GM21528 (cell line): ENCODE results near the gene FSD2.
"Not testable (repeated sequence)": the region's sequence is repeated elsewhere in the genome, so short reads cannot be mapped to it uniquely, and the experiment has no call there.

Source experiments
- ATAC-seq: cut with Tn5 transposase; IDR thresholded peaks from one replicate; pipeline ENCODE4 v1.9.1; 2021; ENCODE audit warnings: mild to moderate bottlenecking, moderate library complexity; ENCODE audit not compliant: unreplicated experiment, low FRiP score

Gene FSD2

DNA sequence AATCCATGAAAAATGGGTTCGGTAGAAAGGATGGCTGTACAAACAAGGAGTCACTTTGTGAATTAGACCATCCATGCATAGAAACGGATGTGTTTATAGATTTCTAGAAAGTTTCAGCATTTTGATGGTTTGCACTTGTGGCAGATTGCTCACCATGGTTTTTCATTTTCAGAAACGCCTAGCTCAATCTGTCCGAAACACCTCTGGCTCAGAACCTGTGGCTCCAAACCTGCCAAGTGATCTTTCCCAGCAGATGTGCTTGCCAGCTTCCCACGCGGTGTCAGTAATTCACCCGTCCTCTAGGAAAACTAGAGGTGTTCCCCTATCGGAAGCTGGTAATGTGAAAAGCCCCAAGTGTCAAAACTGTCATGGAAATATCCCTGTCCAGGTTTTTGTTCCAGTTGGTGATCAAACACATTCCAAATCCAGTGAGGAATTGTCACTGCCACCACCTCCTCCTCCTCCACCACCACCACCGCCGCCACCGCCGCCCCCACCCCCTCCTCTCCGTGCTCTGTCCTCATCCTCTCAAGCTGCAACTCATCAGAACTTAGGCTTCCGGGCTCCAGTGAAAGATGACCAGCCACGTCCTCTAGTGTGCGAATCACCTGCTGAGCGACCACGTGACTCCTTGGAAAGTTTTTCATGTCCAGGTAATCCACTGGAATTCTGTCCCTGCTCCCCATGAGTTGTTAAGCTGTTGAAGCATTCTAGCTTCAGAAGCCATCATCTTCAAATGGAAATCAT is 24.7 kb upstream of the FSD2 start:
- ATAC-seq, result no peak

DNA sequence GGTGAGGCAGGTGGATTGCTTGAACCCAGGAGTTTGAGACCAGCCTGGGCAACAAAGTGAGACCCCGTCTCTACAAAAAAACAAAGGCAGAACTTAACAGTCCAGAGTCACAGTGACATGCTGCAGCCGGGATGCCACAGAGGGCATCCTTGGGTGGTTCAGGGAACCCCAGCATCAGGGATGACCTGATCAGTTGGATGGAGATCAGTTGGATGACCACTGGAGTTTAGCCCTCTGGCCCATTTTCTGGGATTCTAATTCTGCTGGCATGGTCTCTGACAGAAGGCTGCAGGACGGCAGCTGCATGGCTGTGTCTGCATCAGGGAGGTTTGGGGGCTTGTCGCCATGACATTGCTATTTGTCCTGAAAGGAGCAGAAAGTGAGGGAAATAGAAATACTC is 23.4 kb upstream of the FSD2 start:
- ATAC-seq, result no peak

DNA sequence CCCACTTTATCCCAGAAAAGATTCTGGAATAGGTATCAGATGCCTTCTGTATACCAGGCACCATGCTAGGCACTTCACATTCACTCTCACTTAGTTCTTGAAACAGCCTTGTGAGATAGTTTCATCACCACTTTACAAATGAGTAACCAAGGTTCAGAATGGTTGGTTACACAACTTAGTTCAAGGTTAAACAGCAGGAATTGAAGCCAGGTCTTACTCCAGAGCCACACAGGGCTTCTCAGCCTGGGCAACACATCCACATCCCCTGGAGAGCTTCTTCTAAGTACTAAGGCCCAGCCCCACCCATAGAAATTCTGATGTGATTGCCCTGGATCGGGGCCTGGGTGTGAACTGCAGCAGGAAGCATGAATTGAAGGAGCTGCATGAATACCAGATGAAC is 22.2 kb upstream of the FSD2 start:
- ATAC-seq, result no peak

DNA sequence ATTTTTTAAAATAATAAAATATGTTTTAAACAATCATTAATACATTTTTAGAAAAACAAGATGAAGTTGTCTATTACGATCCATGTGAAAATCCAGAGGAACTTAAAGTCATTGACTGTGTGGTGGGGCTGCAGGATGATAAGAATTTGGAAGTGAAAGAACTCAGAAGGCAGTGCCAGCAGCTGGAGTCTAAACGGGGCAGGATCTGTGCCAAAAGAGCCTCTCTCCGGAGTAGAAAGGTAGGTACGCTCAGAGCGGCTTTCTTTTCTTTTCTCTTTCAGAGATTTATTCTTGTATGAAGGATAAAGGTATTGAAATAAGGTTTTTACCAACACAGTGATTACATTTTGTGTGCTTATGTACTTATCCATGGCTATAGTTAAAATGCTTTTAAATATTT is 17.2 kb upstream of the FSD2 start:
- no peak for ATAC-seq

DNA sequence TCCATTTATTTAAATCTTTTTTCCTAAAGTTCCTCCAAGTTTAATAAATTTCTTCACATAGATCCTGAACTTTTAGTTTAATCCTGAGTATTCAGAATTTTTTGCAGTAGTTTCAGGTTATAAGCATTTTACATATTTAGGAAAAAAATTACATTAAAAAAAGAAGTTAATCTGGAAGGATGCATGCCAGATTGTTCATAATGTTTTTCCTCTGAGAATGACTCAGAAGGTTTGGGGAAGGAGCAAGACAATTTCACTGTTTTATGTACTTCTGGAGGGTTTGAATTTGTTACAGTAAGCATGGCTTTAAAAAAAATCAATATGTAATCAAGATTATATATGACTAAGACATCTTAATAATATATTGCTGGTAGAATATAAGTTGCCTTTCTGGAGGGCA is 16.0 kb upstream of the FSD2 start:
- ATAC-seq, result not testable (repeated sequence)

DNA sequence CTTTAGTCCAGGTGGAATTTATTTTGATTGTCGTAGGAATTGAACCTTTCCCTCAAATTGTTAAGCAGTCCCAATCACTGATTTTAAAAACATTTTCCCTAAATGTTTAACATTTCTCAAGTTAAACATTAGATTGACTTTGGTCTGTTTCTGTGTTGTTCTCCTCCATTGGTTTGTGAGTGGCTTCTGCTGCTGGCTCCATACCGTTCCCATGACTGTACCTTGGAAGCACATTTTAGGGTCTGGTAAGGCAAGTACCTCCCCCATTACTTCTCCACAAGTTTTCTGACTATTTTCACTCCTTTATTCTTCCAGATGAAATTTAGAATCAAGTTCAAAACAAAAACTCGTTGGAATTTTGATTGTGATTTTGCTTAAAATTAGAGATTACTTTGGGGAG is 15.5 kb upstream of the FSD2 start:
- not testable (repeated sequence) for ATAC-seq

DNA sequence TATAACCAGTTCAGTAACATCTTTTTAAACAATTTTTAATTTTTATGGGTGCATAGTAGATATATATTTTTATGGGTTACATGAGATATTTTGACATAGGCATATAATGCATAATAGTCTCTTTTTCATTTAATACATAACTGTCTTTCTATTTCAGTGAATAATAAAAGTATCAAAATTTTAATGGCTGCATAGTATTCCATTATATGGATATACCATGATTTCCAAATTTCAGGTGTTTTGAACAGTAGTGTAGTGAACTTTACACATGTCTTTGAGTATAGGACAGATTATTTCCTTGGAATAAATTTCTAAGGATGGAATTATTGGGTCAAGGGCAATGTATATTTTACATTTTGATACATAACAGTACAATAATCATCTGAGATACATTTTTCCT is 14.3 kb upstream of the FSD2 start:
- no peak for ATAC-seq

DNA sequence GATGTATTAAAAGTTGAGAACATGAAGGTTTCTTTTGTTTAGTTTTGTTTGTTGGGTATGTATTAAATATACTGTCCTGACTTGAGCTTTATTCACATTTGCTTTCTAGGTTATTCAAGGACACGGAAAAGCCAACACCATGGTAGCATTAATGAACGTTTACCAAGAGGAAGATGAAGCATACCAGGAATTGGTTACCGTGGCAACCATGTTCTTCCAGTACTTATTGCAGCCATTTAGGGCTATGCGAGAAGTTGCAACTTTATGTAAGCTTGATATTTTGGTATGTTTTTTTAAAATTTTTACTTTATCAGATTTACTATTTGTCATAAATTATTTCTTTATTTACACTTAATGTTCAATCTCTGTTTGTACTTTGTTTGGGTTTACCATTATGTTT is 7.1 kb upstream of the FSD2 start:
- ATAC-seq, result no peak

DNA sequence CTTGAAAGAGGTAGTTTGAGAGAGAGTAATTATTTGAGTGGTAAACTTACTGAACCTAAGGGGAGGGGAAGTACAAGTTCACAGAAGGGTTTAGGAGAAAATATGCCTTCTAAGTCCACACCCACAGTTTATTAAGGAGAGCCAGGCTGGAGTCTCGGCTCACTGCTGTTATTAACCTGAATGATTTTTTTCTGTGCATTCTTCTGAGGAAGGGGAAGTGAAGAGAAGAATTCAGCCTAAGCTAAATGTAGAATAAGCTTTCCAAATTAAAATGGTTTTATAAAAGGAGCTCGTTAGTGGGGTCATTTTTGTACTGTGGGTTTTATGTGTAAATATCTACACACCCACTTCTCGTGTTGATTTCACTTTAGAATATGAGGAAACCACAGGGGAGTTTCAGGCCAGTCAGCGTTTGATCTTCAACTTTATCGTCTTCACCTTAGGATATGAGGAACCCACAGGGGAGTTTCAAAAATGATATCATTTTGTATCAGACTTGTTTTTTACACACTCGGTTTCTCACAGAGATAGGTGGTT is 5.1 kb upstream of the FSD2 start:
- no peak for ATAC-seq

DNA sequence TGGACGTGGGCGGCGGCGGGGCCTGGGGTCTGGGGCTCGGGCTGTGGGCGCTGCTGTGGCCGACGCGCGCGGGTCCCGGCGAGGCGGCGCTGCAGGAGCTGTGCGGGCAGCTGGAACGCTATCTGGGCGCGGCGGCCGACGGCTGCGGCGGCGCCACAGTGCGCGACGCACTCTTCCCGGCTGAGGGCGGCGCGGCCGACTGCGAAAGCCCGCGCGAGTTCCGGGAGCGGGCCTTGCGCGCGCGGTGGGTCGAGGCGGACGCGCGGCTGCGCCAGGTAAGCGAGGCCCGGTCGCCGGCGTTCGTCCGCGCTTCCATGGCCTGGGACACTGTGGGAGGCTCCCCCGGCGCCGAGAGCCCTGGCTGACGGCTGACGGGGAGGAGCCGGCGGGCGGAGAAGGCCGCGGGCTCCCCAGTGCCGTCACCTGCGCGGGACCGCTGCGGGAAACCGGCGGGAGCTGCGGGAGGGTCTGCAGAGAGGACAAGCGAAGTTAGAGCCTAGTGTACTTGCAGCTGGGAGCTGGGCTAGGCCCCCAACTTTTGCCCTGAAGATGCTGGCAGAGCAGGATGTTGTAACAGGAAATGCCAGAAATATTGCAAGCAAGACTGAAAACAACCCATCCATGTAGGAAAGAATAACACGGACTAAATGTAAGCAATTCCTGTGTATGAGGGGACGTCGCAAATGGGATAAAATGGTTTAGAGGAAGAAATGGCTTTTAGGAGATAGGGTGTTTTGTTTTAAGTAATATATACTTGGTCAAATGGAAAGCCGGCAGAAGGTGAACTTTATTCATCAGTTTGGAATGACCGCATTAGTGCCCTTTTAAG is 4.4 kb upstream of the FSD2 start:
- peak; percentile 25 for ATAC-seq

DNA sequence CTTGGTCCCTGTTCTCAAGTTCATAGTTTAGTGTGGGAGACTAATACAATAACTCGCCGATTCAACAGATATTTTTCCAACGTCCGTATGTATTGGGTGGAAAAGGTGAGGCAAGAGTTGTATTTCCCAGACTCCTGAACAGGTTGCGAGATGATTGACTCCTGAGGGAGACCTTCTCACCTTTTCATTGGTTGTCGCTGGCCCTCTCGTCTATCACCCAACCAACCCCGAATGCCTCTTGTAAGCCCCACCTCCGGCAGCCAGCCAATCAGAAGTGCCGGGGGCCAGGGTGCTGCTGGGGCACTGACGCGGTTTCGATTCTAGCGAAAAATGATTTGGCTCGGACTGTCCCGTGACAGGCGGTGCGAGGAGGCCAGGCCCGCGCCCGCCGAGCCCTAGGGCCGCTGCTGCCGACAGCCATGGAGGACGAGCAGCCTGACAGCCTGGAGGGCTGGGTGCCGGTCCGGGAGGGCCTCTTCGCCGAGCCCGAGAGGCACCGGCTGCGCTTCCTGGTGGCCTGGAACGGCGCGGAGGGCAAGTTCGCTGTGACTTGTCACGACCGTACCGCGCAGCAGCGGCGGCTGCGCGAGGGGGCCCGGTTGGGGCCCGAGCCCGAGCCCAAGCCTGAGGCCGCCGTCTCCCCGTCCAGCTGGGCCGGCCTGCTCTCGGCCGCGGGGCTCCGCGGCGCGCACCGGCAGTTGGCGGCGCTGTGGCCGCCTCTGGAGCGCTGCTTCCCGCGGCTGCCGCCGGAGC is 3.6 kb upstream of the FSD2 start, which contains the start of gene WHAMM:
Gene WHAMM (plus strand): TSS at position 321 of the 753 bp plus-strand sequence. CDS start 99 bp downstream, at position 420.
- peak; percentile 82 for ATAC-seq

DNA sequence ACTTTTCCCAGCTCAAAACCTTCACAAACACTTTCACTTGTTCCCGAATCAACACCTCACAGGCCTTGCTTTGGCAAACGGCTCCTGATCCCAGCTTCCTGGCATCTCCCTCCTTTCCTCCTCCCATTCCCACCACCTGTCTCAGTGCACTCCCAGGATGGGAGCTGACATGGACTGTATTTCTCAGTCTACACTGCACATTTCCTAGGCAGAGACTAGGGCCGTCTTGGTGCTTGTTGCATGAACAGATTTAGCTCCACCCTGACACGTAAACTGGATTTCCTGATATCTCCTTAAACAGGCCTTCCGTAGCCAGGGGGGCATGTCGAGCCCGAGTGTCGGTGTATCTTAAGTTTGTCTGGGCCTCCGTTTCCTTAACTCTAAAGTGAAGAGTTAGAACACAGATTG is 2.8 kb upstream of the FSD2 start:
- no peak for ATAC-seq

DNA sequence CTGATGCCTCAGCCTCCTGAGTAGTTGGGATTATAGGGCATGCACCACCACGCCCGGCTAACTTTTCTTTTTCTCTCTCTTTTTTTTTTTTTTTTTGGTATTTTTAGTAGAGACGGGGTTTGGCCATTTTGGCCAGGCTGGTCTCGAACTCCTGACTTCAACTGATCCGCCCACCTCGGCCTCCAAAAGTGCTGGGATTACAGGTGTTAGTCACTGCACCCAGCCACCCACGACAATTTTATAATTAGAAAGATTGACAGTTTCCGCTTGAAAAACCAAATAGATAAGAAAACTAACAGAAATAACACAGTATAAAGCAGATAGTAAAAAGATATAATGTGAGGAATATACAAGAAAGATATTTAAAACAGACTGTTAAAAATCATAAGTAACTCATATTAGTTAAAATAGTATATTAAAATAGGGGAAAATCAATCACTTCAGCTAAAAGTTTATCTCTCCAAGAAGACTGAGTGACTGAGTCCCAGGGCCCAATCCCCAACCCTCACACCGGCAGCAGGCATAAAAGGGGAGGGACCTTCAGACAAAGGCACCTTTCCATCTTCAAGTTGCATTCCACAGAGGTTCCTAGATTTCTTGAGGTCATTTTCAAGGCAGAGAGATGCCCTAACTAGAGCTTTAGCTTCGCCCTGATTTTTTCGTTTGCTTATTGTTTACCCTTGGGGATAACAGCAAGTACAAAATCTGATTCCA is 2.2 kb upstream of the FSD2 start:
- no peak for ATAC-seq

DNA sequence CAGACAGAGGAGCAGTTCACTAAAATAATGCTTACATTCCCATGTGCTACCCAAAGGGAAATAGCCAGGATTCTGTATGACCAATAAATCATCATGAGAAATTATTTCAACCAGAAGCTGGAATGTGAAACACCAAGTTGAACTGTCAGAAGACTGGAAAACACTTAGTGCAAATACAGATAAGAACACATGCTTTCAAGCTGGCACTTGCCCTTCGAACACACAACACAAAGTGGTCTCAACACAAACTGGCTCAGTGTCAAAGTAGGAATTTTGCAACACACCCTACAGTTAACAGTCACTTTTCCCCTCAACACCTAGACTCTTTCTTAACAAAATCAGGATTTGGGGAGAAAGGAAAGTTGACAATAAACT is 1.3 kb downstream of the FSD2 start:
- no peak for ATAC-seq

DNA sequence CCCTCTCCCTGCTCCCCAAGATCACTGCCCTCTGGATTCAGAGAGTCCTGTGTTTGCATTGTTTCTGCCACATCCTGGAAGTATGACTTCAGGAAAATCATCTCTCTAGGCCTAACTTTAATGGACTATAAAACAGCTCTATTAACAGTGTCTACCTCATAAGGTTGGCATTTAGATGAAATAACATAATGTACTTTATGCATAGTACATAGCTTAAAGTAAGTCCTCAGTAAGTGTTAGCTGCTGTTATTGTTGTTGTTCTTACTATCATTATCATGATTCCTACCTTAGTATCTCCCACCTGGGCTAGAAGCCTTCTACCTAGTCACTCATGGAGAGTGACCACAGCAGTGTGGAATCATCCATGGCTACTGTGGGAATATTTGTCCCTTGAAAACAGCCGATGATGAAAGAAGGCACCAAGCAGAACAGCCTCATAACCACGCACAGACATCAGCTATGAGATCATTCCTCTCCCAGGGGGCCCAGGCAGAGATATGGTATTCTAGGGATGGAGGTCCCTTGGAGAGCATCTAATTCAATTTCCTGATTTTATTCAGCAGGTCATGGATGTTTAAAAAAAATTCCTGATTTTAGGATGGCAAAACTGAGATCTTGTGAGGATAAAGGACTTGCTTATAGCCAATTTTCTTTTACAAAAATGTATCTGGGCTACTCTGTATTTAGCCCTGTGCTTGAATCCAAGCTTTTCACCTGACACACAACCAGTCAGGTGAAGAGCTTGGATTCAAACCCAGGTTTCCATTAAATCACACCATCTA is 1.9 kb downstream of the FSD2 start:
- no peak for ATAC-seq

DNA sequence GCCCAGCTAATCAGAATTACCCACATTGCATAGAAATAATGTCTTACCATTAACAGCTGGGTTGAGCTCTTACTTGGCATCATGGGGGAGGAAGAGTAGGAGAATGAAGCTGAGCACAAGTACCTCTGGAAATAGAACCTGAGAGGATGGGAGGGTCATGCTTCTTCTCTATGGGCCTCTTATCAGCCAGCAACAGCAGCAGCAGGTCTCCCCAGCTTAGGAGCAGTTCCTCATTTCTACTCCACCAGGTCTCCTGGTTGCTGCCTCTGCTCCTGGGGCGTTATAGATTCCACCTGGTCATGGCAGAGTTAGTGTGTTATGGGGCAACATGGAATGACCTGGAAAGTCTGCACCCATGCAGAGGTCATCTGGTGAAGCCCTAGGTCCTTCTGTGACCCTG is 3.4 kb downstream of the FSD2 start:
- no peak for ATAC-seq

DNA sequence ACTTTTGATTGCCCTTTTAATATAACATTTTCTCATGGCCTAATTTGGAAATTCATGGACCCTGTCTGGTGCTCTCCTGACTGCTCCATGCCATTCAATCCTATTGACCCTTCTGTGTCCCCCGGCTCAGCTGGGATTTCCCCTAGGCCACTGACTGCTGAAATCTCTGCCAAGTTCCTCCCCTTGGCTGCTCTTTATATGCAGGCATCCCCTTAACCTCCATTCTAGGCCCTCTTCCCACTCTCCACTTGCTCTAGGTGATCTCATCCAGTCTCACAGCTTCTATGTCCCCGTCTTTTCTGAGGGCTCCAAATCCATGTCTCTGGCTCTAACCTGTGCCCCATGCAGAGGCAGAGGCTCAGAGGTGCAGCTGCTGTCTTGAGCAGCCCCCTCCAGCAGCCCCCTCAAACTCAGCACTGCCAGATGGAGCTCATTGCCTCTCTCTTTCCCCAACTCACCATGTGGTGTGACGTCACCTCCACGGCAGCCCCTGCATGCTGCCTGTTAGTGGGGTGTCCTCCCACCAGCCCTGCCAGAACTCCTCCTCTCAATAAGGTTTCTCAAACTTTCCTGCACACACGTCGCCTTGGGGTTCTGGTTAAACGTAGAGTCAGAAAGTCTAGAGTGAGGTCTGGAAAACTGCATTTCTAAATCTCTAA is 6.6 kb downstream of the FSD2 start:
- no peak for ATAC-seq

DNA sequence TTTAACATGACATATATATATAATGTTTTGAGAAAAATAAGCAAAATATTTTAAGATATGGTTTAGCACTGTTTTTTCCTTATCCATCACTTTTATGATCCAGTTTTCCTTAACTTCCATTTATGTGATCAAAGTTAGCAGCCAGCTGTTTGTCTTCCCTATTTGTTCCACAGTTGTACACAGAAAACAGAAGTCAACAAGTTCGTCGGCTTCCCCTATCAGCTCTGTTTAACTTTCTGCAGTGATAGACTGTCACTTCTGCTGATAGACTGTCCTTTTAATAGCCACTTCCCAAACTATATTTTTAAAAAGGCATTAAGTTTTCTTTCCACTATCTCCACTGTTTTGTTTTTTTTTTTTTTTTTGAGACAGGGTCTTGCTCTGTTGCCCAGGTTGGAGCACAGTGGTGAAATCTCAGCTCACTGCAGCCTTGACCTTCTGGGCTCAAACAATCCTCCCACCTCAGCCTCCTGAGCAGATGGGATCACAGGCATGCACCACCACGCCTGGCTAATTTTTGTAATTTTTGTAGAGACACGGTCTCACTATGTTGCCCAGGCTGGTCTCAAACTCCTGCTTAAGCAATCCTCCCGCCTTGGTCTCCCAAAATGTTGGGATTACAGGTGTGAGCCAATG is 7.2 kb downstream of the FSD2 start:
- ATAC-seq, result no peak

DNA sequence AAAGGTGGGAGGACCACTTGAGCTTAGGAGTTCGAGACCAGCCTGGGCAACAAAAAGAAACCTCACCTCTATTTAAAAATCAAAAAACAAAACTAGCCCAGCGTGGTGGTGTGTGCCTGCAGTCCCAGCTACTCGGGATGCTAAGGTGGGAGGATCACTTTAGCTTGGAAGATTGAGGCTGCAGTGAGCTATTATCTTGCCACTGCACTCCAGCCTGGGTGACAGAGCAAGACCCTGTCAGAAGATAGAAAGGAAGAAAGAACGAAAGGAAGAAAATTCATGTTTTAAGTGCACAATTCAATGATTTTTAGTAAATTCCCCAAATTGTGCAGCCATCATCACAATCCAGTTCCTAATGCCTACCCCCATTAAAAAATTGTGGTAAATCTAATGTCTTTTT is 7.8 kb downstream of the FSD2 start:
- no peak for ATAC-seq
